GM12892 (cell line): ENCODE measurements around the gene NPNT.

ENCODE experiments used
- POLR2A ChIP-seq: IDR thresholded peaks from 2 replicates; pipeline ENCODE4 v1.6.1; 2011; ENCODE audit warnings: low read depth, low read length, control low read depth
- POLR2AphosphoS5 ChIP-seq: IDR thresholded peaks from 2 replicates; pipeline ENCODE4 v1.6.1; 2011; ENCODE audit warnings: low read depth, low read length, control low read depth
- TAF1 ChIP-seq: IDR thresholded peaks from 2 replicates; pipeline ENCODE4 v1.6.1; 2011; ENCODE audit warnings: low read depth, mild to moderate bottlenecking, control low read depth, low read length, borderline replicate concordance

DNA sequence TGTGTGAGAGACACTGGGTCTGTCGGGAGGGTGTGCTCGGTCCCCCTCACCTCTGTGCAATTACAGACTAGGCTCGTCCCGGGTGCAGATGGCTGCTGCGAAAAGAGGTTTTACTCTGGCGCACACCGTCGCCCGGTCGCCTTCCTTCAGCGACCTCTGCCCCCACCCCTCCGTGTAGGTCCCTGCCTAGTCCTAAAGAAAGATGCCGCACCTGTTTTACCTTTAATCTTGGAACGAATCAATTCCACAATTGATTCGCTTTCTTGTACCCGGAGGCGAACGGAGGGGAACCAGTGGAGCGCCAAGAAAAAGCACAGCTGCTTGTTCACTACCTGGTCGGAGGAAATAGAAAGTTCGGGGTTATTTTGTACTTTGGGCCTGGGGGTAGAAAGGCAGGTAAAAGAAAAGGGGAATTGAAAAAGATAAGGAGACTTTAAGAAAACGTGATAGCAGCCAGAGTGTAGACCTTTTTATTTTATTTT lies 1.2 kb downstream of the NPNT start:
- no peak for TF ChIP-seq POLR2A
- TF ChIP-seq TAF1, result no peak
- no peak for TF ChIP-seq POLR2AphosphoS5
